ENCODE results near the gene CLN6.

Gene CLN6

DNA sequence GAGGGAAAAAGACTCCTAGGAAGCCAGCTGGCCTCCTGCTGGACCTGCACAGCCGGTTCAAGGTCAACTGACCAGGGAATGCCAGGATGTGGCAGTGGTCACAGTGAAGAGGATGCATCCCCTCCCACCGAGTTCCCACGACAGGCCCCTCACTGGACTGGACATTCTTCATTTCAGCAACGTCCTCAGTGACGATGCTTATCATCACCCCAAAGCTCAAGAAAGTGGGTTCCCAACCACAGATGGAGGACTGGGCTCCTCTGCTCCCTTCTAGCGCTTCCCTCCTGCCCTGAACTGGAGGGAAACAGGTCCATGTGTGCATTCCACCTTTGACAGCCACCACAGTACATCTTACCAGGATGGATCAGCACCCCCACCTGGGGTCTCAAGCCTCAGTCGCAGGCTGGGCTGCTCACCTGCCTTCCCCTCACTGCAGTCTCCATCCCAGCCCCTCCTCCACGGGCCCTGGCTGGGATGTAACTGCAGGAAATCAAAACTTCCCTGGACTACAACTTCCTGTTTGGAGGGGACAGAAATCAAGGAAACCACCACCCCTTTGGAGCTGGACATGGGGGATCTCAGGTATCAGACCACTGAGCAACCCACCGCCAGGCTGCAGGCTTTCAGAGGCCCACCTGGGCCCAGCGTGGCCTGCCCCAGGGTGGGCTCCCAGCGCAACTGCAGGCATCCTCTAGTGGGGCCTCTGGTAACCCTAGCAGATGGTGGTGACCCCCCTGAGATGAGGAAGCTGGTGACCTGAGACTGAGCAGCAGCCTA is 31.7 kb downstream of the CLN6 start:
- in situ Hi-C loops (cut with HindIII; ENCODE audit: low pct_unique_long_range_greater_than_20kb, low sequenced_read_pairs), result no loop called here
- no peak for TF ChIP-seq JUND (IDR thresholded peaks at IDR 0.05; ENCODE audit: low read depth)
- DNase-seq (ENCODE audit: low read depth in 1 of 2, low spot score in 1 of 2), result no peak

DNA sequence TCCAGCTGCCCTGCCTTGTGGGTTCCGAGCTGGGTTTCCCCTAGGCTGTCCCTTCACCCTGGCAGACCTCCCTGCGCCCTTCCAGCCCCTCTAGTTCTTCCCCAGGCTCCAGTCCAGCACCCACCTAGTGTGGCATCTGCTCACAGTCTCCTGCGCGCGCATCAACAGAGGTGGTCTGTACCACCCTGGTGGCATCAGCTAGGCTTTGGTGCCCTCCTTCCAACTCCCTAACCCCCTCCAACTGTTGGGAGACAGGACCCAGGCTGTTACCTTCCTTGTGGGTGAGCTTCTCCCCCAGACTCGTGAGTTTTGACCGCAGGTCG is 32.4 kb downstream of the CLN6 start:
- in situ Hi-C loops (cut with HindIII; ENCODE audit: low pct_unique_long_range_greater_than_20kb, low sequenced_read_pairs), result no loop called here
- TF ChIP-seq JUND (IDR thresholded peaks at IDR 0.05; ENCODE audit: low read depth), result no peak
- no peak for DNase-seq (ENCODE audit: low read depth in 1 of 2, low spot score in 1 of 2)

DNA sequence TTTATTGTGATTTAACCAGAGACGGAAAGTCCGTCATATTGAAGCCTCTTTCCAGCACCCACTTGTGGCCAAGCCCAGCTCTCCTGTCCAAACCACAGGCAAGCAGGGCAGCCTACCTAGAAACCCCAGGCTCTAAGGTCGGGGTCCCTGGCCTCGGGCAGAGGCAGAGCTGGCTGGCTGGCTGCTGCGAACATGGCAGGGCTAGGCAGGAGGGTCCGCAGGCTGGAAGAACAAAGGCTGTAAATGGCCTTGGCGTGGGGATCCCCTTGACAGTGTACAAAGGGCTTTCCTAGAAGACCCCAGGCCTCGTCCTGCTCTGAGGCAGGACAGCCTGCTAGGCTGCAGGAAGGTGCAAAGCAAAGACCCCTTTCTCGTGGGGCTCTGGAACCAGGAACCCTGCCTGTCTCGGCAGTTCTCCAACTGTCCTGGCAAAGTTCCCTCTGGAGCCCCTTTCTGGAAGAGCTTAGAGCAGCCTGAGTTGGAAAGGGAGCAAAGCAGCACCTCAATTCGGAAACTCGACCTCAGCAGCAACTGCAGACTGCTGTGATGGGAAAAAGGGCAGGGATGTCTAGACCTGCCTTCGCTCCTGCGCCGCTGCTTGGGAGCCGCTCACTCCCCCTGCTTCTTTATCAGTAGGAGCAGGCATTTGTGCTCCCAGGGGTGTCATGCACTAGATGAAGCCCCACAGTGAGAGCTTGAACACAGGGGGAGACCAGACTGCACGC is 32.9 kb downstream of the CLN6 start:
- DNase-seq (ENCODE audit: low read depth in 1 of 2, low spot score in 1 of 2), result no peak

DNA sequence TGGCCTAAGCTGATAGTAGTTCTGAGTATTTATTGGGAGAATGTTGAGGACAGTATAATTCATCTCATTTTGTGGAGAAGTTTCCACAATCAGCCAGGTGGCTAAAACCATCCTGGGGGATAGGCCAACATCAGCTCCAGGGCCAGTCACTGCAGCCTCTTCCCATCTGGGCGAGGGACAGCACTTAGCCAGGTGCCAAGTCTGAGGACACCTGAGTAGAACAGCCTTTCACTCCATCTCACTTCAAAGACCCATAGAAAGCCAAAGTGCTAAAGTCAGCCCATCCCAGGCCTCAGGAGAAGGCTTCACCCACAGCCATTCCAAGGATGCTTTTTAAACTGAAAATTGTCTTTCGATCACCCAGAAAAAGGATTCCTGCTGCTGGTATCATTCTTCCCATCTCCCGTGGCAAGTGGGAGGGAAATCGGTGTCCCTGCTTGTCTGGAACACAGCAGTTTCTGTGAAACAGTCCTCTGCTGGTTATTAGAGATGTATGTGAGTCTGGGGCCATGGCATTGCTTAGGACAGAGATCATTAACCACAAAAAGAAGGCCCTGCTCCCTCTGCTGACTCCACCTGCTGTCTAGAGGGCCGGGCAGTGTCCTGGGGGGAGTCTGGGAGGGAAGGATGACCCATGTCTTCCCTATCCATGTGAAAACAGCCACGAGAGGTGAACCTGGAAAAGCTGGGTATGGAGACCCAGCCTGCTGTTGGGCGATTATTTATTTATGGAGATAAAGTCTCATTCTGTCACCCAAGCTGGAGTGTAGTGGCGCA is 34.0 kb downstream of the CLN6 start:
- no peak for TF ChIP-seq JUND (IDR thresholded peaks at IDR 0.05; ENCODE audit: low read depth)
- no peak for DNase-seq (ENCODE audit: low read depth in 1 of 2, low spot score in 1 of 2)
- in situ Hi-C loops (cut with HindIII; ENCODE audit: low pct_unique_long_range_greater_than_20kb, low sequenced_read_pairs), result no loop called here

More for the DNA sequence above, 32.9 kb downstream of the CLN6 start:
- in situ Hi-C loops (cut with HindIII; ENCODE audit: low pct_unique_long_range_greater_than_20kb, low sequenced_read_pairs), result no loop called here
- no peak for TF ChIP-seq JUND (IDR thresholded peaks at IDR 0.05; ENCODE audit: low read depth)

DNA sequence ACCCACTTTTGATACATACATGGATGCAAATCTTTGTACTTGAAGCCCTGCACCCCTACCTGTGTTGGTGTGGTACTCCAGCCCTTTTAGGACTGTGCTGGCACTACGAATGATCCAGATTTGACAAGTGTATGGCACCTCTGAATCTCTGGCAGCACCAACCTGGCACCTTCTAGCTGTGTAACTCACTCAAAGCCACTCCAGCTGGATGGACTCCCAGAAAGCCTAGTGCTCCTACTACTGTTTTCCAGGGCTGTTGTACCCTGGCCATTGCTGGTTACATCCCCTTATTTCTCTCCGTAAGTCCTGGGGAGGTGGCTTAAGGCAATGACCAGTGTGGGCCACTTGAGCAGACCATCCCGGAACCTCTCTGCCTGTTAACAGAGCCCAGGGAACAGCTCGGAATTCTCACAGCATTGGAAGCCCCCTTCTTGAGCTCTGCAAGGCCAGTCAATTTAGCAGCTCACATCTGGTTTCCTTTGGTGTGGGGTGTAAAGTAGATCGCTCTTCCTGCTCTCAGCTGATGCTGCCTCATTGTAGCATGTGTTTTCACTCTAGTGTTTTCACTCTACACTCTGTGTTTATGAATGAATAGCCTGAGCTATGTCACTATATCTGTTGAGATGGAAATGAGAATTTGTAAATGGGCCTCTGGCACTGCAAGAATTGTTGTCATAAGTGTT is 36.6 kb downstream of the CLN6 start:
- in situ Hi-C loops (cut with HindIII; ENCODE audit: low pct_unique_long_range_greater_than_20kb, low sequenced_read_pairs), result no loop called here
- no peak for DNase-seq (ENCODE audit: low read depth in 1 of 2, low spot score in 1 of 2)
- TF ChIP-seq JUND (IDR thresholded peaks at IDR 0.05; ENCODE audit: low read depth), result no peak

DNA sequence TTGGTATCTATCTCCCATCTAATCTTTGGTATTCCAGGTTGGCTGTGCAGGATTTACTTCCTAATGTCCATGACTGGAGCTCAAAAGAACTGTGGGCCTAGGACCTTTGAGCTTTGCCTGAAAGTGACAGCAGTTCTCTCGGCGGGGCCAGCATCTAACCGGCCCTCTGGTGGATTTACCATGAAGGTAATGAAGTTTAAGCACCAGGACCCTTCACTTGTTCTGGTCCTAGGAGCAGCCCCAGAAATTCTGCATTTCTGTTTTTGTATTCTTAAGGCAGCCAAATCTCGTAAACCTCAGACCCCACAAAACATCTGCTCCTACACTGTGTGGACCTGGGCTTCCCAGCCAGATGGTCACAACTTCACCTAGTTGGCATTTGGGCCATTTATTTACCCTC is 37.4 kb downstream of the CLN6 start:
- DNase-seq (ENCODE audit: low read depth in 1 of 2, low spot score in 1 of 2), result no peak
- in situ Hi-C loops (cut with HindIII; ENCODE audit: low pct_unique_long_range_greater_than_20kb, low sequenced_read_pairs), result no loop called here

DNA sequence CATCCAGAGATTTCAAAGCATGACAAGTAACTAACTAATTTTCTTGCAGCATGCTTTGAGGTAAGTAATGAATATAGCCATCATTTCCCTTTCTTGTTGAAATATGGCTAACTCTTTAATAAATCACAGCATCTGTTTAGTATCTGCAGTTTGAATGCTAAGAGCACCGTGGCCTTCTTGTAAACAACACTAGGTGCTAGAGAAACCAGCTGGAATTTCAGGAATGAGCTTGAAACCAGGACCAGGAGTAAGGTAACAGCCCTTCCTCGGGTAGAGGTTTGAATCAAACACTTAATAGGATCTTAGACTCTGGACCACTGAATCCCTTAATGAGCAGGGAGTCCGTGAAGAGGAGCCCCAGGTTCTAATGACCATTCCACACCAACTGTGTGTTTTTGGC is 38.0 kb downstream of the CLN6 start:
- peak in 1 of 2 experiments; percentile 25 for DNase-seq (ENCODE audit: low read depth in 1 of 2, low spot score in 1 of 2)
- in situ Hi-C loops (cut with HindIII; ENCODE audit: low pct_unique_long_range_greater_than_20kb, low sequenced_read_pairs), result no loop called here
- TF ChIP-seq JUND (IDR thresholded peaks at IDR 0.05; ENCODE audit: low read depth), result no peak

More for the DNA sequence above, 37.4 kb downstream of the CLN6 start:
- TF ChIP-seq JUND (IDR thresholded peaks at IDR 0.05; ENCODE audit: low read depth), result no peak

DNA sequence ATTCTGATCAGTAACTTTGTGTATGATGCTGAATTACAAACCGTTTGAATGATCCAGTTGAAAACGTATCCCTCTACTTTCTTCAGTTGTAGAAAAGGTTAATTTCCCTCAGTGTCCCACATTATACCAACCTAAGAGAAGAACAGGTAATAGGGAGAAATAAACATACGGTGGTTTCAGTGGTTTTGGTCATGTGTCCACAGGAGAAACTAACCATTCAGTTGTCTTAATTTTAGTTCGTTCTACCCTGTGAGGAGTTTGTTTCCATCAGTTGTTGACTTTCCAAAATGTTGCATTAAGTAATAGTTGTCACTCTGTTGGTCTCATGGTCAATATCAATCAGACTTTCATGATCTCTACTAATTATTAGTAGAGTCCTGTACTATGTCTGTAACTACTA is 39.5 kb downstream of the CLN6 start:
- in situ Hi-C loops (cut with HindIII; ENCODE audit: low pct_unique_long_range_greater_than_20kb, low sequenced_read_pairs), result no loop called here
- DNase-seq (ENCODE audit: low read depth in 1 of 2, low spot score in 1 of 2), result no peak
- no peak for TF ChIP-seq JUND (IDR thresholded peaks at IDR 0.05; ENCODE audit: low read depth)

DNA sequence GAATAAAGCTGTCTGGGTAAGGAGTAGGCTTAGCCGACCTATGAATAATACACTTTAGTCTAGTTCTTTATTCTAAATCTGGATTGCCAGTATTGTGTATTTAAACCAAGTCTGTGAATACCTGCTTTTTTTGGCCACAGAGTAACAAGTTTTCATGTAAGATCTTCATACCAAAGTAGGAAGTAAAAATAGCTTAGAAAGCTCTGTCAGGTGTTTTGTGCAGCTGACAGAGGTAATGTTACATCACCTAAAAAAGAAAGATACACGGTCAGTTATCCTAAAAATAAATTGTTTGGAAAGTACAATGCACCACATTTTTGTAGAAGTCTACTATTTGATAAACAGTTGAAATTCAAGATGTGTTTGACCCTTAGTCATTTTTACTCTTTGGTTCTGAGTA is 40.9 kb downstream of the CLN6 start:
- in situ Hi-C loops (cut with HindIII; ENCODE audit: low pct_unique_long_range_greater_than_20kb, low sequenced_read_pairs), result no loop called here
- no peak for TF ChIP-seq JUND (IDR thresholded peaks at IDR 0.05; ENCODE audit: low read depth)
- DNase-seq (ENCODE audit: low read depth in 1 of 2, low spot score in 1 of 2), result no peak

DNA sequence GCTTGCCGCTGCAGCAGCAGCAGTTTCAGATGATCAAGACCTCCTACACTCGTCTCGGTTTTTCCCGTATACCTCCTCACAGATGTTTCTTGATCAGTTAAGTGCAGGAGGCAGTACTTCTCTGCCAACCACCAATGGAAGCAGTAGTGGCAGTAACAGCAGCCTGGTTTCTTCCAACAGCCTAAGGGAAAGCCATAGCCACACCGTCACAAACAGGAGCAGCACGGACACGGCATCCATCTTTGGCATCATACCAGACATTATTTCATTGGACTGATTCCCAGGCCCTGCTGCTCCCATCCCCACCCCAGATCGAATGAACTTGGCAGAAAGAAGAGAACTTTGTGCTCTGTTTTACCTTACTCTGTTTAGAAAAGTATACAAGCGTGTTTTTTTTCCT is 42.0 kb downstream of the CLN6 start:
- in situ Hi-C loops (cut with HindIII; ENCODE audit: low pct_unique_long_range_greater_than_20kb, low sequenced_read_pairs), result no loop called here
- no peak for DNase-seq (ENCODE audit: low read depth in 1 of 2, low spot score in 1 of 2)
- no peak for TF ChIP-seq JUND (IDR thresholded peaks at IDR 0.05; ENCODE audit: low read depth)

DNA sequence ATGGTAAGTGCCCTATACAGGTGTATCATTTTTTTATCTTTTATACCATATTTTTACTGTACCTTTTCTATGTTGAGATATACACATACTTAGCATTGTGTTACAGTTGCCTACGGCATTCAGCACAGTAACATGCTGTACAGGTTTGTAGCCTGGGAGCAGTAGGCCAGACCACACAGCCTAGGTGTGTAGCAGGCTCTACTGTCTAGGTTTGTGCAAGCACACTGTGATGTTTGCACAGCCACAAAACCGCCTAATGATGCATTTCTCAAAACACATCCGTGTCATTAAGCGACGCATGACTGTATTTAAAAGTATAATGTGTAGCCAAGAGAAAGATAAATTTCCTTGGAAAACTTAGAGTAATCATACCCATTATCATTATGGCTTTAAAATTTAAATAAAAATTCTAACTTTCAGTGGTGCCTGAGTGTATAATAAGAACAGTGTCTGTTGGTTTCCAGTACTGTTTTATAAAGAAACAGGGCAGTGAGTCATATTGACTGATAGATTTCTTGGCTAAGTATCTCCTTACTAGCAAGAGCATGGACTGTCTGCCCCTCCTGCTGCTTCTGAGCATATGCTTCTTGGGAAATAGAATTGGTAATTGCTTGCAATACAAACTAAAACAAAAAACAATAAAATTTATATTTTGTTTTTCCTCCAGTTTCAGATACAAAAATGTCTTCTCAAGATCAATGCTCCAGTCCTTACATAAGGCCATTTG is 42.7 kb downstream of the CLN6 start:
- no peak for DNase-seq (ENCODE audit: low read depth in 1 of 2, low spot score in 1 of 2)
- TF ChIP-seq JUND (IDR thresholded peaks at IDR 0.05; ENCODE audit: low read depth), result no peak
- in situ Hi-C loops (cut with HindIII; ENCODE audit: low pct_unique_long_range_greater_than_20kb, low sequenced_read_pairs), result no loop called here
